ENCODE data around the gene MADCAM1.
"Not testable (repeated sequence)": the region's sequence is repeated elsewhere in the genome, so short reads cannot be mapped to it uniquely, and the experiment has no call there.

MADCAM1 gene

GRCh38 chr19:496112-496665 lies at the start of gene MADCAM1:
Gene MADCAM1 (plus strand): TSS chr19:496486. CDS start chr19:496500, 14 bp downstream.
- no peak for DNase-seq

- no peak for DNase-seq
Measured at GRCh38 chr19:447064-447426, 49.2 kb upstream of the MADCAM1 start.

- no peak for DNase-seq
Measured at GRCh38 chr19:447816-448560, 48.3 kb upstream of the MADCAM1 start.

GRCh38 chr19:449916-450315 lies 46.4 kb upstream of the MADCAM1 start:
- no peak for DNase-seq

- not testable (repeated sequence) for DNase-seq
Measured at GRCh38 chr19:450912-451481, 45.3 kb upstream of the MADCAM1 start.

- DNase-seq, result no peak
Measured at GRCh38 chr19:452829-453228, 43.5 kb upstream of the MADCAM1 start.

GRCh38 chr19:453606-454005 lies 42.7 kb upstream of the MADCAM1 start:
- no peak for DNase-seq

GRCh38 chr19:455031-455705 lies 41.1 kb upstream of the MADCAM1 start:
- DNase-seq, result no peak

GRCh38 chr19:455851-456546 lies 40.3 kb upstream of the MADCAM1 start:
- DNase-seq, result no peak

GRCh38 chr19:456547-457110 lies 39.7 kb upstream of the MADCAM1 start:
- DNase-seq, result no peak

GRCh38 chr19:457636-458035 lies 38.6 kb upstream of the MADCAM1 start:
- DNase-seq, result no peak

- DNase-seq, result no peak
Measured at GRCh38 chr19:458091-459042, 37.9 kb upstream of the MADCAM1 start.

- peak; percentile 25 for DNase-seq
Measured at GRCh38 chr19:459724-460511, 36.4 kb upstream of the MADCAM1 start.

- DNase-seq, result no peak
Measured at GRCh38 chr19:460877-461720, 35.2 kb upstream of the MADCAM1 start, which contains the start of gene SHC2. Gene SHC2 (minus strand): TSS chr19:461033. CDS start chr19:460996, 37 bp downstream.

GRCh38 chr19:461721-462551 lies 34.4 kb upstream of the MADCAM1 start:
- DNase-seq, result peak; percentile 1

GRCh38 chr19:463483-464207 lies 32.6 kb upstream of the MADCAM1 start:
- DNase-seq, result no peak

GRCh38 chr19:464208-464545 lies 32.1 kb upstream of the MADCAM1 start:
- no peak for DNase-seq
